H1 (cell line): ENCODE results near the gene PAQR4. TPM values are rescaled to one million over a fixed set of nuclear protein-coding genes. Genes with fewer than 3 reads are reported as not detected.

Experiments used
- ASH2L ChIP-seq: fragments of 200-600, 300-600 bp; sonication (generic); IDR thresholded peaks from one replicate; pipeline ENCODE4 v1.7.1; 2017; ENCODE audit warnings: low read length
- BACH1 ChIP-seq: IDR thresholded peaks from 2 replicates; pipeline ENCODE4 v1.6.1; 2012; ENCODE audit warnings: low read length, improper control_type of control experiment
- CBX5 ChIP-seq: fragments of 300-800, 300-1000 bp; sonication (generic); IDR thresholded peaks from 2 replicates; pipeline ENCODE4 v1.7.1; 2016; ENCODE audit warnings: antibody characterized with exemption, low read length, low read depth
- CBX8 ChIP-seq: fragments of 300-800, 300-1000 bp; sonication (generic); IDR thresholded peaks from 2 replicates; pipeline ENCODE4 v1.7.1; 2016; ENCODE audit warnings: low read depth, low read length, borderline replicate concordance
- CTBP2 ChIP-seq: IDR thresholded peaks from 2 replicates; pipeline ENCODE4 v1.7.0; 2011; ENCODE audit warnings: borderline replicate concordance, mild to moderate bottlenecking, moderate library complexity, mixed read lengths, low read length; ENCODE audit not compliant: insufficient read depth, insufficient read length
- FOSL1 ChIP-seq: IDR thresholded peaks from 2 replicates; pipeline ENCODE4 v1.6.1; 2011; ENCODE audit warnings: mild to moderate bottlenecking, low read depth, low read length, moderate library complexity; ENCODE audit not compliant: insufficient read depth
- POLR2AphosphoS5 ChIP-seq: IDR thresholded peaks from 2 replicates; pipeline ENCODE4 v1.6.1; 2011; ENCODE audit warnings: low read depth, low read length
- polyA plus RNA-seq, 7 experiments: library from polyadenylated mRNA; depleted of rRNA in 3 of 7; stranded (reverse) in 5 of 7; unstranded in 2 of 7; fragments of >200 nt in 5 of 7; fragments of 200-250 nt in 2 of 7; gene quantifications; 1 replicate in 5 of 7; 2 replicates in 1 of 7; 4 replicates in 1 of 7; pipeline versions ENCODE4 v1.2.1 to v1.2.3, GENCODE V29; 2011 to 2013; ENCODE audit warnings: missing spikeins in 2 of 7, mixed read lengths in 2 of 7
- total RNA-seq: library from RNA; stranded (reverse); fragmentation: NEBNext Ultra II Directional; extraction: Animal tissue kit (Norgen Biotek cat#: 25700); gene quantifications from 2 replicates; pipeline ENCODE4 v1.2.1, GENCODE V29; 2021
- TF ChIP-seq, protein P1 (sequence below): fragments of 300-600 bp; sonication (generic); IDR thresholded peaks from 2 replicates; pipeline ENCODE4 v1.7.1; 2012; ENCODE audit warnings: low read length, moderate library complexity, mild to moderate bottlenecking, inconsistent platforms; ENCODE audit not compliant: insufficient replicate concordance
- TF ChIP-seq, protein P2 (sequence below), 3 experiments: IDR thresholded peaks; 1 replicate in 2 of 3; 2 replicates in 1 of 3; pipeline versions ENCODE4 v1.5.1 to v1.6.1; 2011; ENCODE audit warnings: low read length in 3 of 3, mild to moderate bottlenecking in 3 of 3, inconsistent platforms in 2 of 3, low read depth in 1 of 3, moderate library complexity in 1 of 3; ENCODE audit not compliant: insufficient read depth in 1 of 3; ENCODE audit errors: control extremely low read depth in 1 of 3

The PAQR4 gene
- total and polyA plus RNA-seq, 2 of the 8 experiments (the other 6 are each of a cell fraction or from before 2014, with no cell fraction given): 28.2 to 34.6 TPM

DNA sequence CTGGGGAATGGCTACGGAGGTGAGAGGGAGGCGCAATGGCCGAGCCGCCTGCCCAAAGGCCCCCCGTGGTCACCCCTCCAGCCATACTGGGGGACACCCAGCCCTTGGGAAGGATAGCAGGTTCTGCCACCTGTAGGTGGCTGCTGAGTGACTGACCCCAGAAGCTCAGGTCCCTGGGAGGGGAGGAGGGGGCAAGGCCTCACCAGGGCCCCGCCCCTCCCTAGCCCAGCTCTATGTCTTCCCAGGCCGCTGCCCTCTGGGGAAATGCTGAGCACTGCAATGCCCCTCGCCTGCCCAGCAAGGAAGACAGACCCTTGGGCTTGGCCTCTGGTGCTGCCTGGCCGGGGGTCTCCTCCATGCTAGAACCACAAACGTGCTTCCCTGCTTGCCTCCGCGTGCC lies 32.2 kb downstream of the PAQR4 start (continued):
- TF ChIP-seq, protein P1, sequence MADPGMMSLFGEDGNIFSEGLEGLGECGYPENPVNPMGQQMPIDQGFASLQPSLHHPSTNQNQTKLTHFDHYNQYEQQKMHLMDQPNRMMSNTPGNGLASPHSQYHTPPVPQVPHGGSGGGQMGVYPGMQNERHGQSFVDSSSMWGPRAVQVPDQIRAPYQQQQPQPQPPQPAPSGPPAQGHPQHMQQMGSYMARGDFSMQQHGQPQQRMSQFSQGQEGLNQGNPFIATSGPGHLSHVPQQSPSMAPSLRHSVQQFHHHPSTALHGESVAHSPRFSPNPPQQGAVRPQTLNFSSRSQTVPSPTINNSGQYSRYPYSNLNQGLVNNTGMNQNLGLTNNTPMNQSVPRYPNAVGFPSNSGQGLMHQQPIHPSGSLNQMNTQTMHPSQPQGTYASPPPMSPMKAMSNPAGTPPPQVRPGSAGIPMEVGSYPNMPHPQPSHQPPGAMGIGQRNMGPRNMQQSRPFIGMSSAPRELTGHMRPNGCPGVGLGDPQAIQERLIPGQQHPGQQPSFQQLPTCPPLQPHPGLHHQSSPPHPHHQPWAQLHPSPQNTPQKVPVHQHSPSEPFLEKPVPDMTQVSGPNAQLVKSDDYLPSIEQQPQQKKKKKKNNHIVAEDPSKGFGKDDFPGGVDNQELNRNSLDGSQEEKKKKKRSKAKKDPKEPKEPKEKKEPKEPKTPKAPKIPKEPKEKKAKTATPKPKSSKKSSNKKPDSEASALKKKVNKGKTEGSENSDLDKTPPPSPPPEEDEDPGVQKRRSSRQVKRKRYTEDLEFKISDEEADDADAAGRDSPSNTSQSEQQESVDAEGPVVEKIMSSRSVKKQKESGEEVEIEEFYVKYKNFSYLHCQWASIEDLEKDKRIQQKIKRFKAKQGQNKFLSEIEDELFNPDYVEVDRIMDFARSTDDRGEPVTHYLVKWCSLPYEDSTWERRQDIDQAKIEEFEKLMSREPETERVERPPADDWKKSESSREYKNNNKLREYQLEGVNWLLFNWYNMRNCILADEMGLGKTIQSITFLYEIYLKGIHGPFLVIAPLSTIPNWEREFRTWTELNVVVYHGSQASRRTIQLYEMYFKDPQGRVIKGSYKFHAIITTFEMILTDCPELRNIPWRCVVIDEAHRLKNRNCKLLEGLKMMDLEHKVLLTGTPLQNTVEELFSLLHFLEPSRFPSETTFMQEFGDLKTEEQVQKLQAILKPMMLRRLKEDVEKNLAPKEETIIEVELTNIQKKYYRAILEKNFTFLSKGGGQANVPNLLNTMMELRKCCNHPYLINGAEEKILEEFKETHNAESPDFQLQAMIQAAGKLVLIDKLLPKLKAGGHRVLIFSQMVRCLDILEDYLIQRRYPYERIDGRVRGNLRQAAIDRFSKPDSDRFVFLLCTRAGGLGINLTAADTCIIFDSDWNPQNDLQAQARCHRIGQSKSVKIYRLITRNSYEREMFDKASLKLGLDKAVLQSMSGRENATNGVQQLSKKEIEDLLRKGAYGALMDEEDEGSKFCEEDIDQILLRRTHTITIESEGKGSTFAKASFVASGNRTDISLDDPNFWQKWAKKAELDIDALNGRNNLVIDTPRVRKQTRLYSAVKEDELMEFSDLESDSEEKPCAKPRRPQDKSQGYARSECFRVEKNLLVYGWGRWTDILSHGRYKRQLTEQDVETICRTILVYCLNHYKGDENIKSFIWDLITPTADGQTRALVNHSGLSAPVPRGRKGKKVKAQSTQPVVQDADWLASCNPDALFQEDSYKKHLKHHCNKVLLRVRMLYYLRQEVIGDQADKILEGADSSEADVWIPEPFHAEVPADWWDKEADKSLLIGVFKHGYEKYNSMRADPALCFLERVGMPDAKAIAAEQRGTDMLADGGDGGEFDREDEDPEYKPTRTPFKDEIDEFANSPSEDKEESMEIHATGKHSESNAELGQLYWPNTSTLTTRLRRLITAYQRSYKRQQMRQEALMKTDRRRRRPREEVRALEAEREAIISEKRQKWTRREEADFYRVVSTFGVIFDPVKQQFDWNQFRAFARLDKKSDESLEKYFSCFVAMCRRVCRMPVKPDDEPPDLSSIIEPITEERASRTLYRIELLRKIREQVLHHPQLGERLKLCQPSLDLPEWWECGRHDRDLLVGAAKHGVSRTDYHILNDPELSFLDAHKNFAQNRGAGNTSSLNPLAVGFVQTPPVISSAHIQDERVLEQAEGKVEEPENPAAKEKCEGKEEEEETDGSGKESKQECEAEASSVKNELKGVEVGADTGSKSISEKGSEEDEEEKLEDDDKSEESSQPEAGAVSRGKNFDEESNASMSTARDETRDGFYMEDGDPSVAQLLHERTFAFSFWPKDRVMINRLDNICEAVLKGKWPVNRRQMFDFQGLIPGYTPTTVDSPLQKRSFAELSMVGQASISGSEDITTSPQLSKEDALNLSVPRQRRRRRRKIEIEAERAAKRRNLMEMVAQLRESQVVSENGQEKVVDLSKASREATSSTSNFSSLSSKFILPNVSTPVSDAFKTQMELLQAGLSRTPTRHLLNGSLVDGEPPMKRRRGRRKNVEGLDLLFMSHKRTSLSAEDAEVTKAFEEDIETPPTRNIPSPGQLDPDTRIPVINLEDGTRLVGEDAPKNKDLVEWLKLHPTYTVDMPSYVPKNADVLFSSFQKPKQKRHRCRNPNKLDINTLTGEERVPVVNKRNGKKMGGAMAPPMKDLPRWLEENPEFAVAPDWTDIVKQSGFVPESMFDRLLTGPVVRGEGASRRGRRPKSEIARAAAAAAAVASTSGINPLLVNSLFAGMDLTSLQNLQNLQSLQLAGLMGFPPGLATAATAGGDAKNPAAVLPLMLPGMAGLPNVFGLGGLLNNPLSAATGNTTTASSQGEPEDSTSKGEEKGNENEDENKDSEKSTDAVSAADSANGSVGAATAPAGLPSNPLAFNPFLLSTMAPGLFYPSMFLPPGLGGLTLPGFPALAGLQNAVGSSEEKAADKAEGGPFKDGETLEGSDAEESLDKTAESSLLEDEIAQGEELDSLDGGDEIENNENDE: no peak
- no peak for TF ChIP-seq CTBP2
- TF ChIP-seq POLR2AphosphoS5: no peak
- TF ChIP-seq CBX5: no peak
- no peak for TF ChIP-seq ASH2L
- no peak for TF ChIP-seq CBX8
- no peak for TF ChIP-seq BACH1
- no peak for TF ChIP-seq FOSL1
- TF ChIP-seq, protein P2, sequence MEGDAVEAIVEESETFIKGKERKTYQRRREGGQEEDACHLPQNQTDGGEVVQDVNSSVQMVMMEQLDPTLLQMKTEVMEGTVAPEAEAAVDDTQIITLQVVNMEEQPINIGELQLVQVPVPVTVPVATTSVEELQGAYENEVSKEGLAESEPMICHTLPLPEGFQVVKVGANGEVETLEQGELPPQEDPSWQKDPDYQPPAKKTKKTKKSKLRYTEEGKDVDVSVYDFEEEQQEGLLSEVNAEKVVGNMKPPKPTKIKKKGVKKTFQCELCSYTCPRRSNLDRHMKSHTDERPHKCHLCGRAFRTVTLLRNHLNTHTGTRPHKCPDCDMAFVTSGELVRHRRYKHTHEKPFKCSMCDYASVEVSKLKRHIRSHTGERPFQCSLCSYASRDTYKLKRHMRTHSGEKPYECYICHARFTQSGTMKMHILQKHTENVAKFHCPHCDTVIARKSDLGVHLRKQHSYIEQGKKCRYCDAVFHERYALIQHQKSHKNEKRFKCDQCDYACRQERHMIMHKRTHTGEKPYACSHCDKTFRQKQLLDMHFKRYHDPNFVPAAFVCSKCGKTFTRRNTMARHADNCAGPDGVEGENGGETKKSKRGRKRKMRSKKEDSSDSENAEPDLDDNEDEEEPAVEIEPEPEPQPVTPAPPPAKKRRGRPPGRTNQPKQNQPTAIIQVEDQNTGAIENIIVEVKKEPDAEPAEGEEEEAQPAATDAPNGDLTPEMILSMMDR (IDR thresholded peaks at IDR 0.05; ENCODE audit: control extremely low read depth in 1 of 3, insufficient read depth in 1 of 3, low read depth in 1 of 3, low read length in 3 of 3): no peak
